K562 (cell line): ENCODE results near the gene RECQL5. TPM values are rescaled to one million over a fixed set of nuclear protein-coding genes. Genes with fewer than 3 reads are reported as not detected.

Experiments
- ATAC-seq: fragments of 200-7000 bp; cut with Tn5 transposase; 3 replicates; pipeline ENCODE4 v1.9.1; 2020; ENCODE audit warnings: moderate library complexity
- BruUV-seq: library from RNA; stranded (reverse); fragments of 400-500 nt; replicated peaks from 2 replicates; lab custom pipeline; 2021; lab: Mats Ljungman, UMichigan
- CTCF ChIA-PET: fragments of 300-600 bp; formaldehyde crosslinking; extraction: SDS; loops from one replicate; lab custom pipeline; 2021; ENCODE audit warnings: low intra/inter-chr PET ratio; lab: Yijun Ruan, JAX
- POLR2A ChIA-PET: fragments of 300-600, 350-650 bp; sonication (Branson Sonifier 250); formaldehyde crosslinking; extraction: SDS; loops from one replicate; lab custom pipeline; 2021; ENCODE audit warnings: antibody characterized with exemption, inconsistent platforms; lab: Yijun Ruan, JAX
- DNase-seq, 4 experiments: peaks; one replicate each; pipeline versions ENCODE4 v3.0.0 to v3.0.0-alpha.2; 2011 to 2018; ENCODE audit warnings: low spot score in 3 of 4, mixed read lengths in 3 of 4; ENCODE audit errors: extremely low read depth in 1 of 4
- FAIRE-seq: peaks from 2 replicates; lab custom pipeline; 2011; peaks lifted over from hg19 to GRCh38; lab: Jason Lieb, UNC
- H2AFZ ChIP-seq: 2 replicates; pipeline ENCODE4 v1.6.0; 2011; ENCODE audit warnings: low read depth, low read length, control low read depth, inconsistent platforms
- H3K27ac ChIP-seq: fragments of 200-600 bp; 3 replicates; pipeline ENCODE4 v1.8.0; 2011; ENCODE audit warnings: low read depth, mild to moderate bottlenecking, control low read depth, inconsistent platforms, low read length, moderate library complexity, mixed read lengths; ENCODE audit errors: extremely low read depth
- H3K27me3 ChIP-seq, 2 experiments: fragments of 300-600 bp in 1 of 2; 2 replicates in 1 of 2; 3 replicates in 1 of 2; pipeline versions ENCODE4 v1.6.0 to v1.8.0; 2011; ENCODE audit warnings: inconsistent platforms in 2 of 2, low read length in 2 of 2, mild to moderate bottlenecking in 1 of 2, mixed read lengths in 1 of 2, moderate library complexity in 1 of 2; ENCODE audit not compliant: control insufficient read depth in 2 of 2, insufficient read depth in 2 of 2
- H3K36me3 ChIP-seq: fragments of 300-600 bp; 3 replicates; pipeline ENCODE4 v1.8.0; 2011; ENCODE audit warnings: mild to moderate bottlenecking, low read length, inconsistent platforms; ENCODE audit not compliant: control insufficient read depth, insufficient read depth
- H3K4me1 ChIP-seq, 2 experiments: fragments of 200-600 bp in 1 of 2; replicated peaks in 1 of 2; 2 replicates in 1 of 2; 3 replicates in 1 of 2; pipeline versions ENCODE4 v1.5.1 to v1.8.0; 2011; ENCODE audit warnings: inconsistent platforms in 2 of 2, low read length in 2 of 2, mild to moderate bottlenecking in 1 of 2, mixed read lengths in 1 of 2, moderate library complexity in 1 of 2; ENCODE audit not compliant: control insufficient read depth in 2 of 2, insufficient read depth in 2 of 2
- H3K4me2 ChIP-seq: 2 replicates; pipeline ENCODE4 v1.6.1; 2011; ENCODE audit warnings: low read length, control low read depth, inconsistent platforms, mixed read lengths; ENCODE audit not compliant: insufficient read depth
- H3K4me3 ChIP-seq: fragments of 200-600 bp; sonication (generic), shearing (Covaris generic); 2 replicates; pipeline ENCODE4 v1.5.1; 2016; ENCODE audit warnings: control low read depth, inconsistent platforms
- H3K79me2 ChIP-seq: fragments of 200-600 bp; 3 replicates; pipeline ENCODE4 v1.8.0; 2011; ENCODE audit warnings: low read length, inconsistent platforms; ENCODE audit not compliant: control insufficient read depth, insufficient read depth
- H3K9ac ChIP-seq, 2 experiments: 2 replicates each; pipeline versions ENCODE4 v1.6.0 to v1.6.1; 2011; ENCODE audit warnings: low read depth in 2 of 2, low read length in 2 of 2, control low read depth in 1 of 2, inconsistent platforms in 1 of 2, mild to moderate bottlenecking in 1 of 2, mixed read lengths in 1 of 2; ENCODE audit not compliant: insufficient read depth in 1 of 2
- H3K9me1 ChIP-seq: one replicate; pipeline ENCODE4 v1.6.0; 2011; ENCODE audit warnings: inconsistent platforms, mild to moderate bottlenecking, low read length, moderate library complexity; ENCODE audit not compliant: control insufficient read depth, insufficient read depth
- H3K9me3 ChIP-seq: replicated peaks from 2 replicates; pipeline ENCODE4 v1.5.1; 2011; ENCODE audit warnings: low read depth, low read length, inconsistent platforms; ENCODE audit not compliant: control insufficient read depth, insufficient read depth
- H4K20me1 ChIP-seq: replicated peaks from 2 replicates; pipeline ENCODE4 v1.6.1; 2011; ENCODE audit warnings: low read length, inconsistent platforms, mixed read lengths; ENCODE audit not compliant: control insufficient read depth, insufficient read depth
- ASH1L ChIP-seq: fragments of 450-650 bp; IDR thresholded peaks from 2 replicates; pipeline ENCODE4 v1.6.1; 2018; ENCODE audit warnings: borderline replicate concordance, mild to moderate bottlenecking, low read depth; ENCODE audit not compliant: partially characterized antibody
- CREM ChIP-seq: IDR thresholded peaks from 2 replicates; pipeline ENCODE4 v1.6.1; 2014; ENCODE audit warnings: antibody characterized with exemption, low read depth
- CSDE1 ChIP-seq, 2 experiments: fragments of 450-650 bp; IDR thresholded peaks; 2 replicates each; pipeline ENCODE4 v1.6.1; 2016; ENCODE audit warnings: mild to moderate bottlenecking in 1 of 2
- ELF1 ChIP-seq: fragments of 200-800 bp; sonication (Bioruptor generic); IDR thresholded peaks from 2 replicates; pipeline ENCODE4 v1.6.1; 2016; ENCODE audit warnings: missing genetic modification characterization, missing compliant biosample characterization
- HIVEP1 ChIP-seq: fragments of 250-450 bp; sonication (Bioruptor Pico); IDR thresholded peaks from 2 replicates; pipeline ENCODE4 v1.4.0; 2020; ENCODE audit warnings: mild to moderate bottlenecking
- HSF4 ChIP-seq: fragments of 250-450 bp; sonication (Bioruptor Pico); IDR thresholded peaks from 2 replicates; pipeline ENCODE4 v2.1.2; 2022; ENCODE audit warnings: mild to moderate bottlenecking, moderate library complexity, borderline replicate concordance
- MAZ ChIP-seq, 2 experiments: fragments of 450-650 bp in 1 of 2; sonication (generic) in 1 of 2; formaldehyde crosslinking; IDR thresholded peaks in 1 of 2; conservative IDR thresholded peaks in 1 of 2; 2 replicates each; pipeline versions ENCODE4 v1.4.0 to v1.5.0; 2020; ENCODE audit warnings: mild to moderate bottlenecking in 1 of 2, missing genetic modification reagents in 1 of 2
- PHF8 ChIP-seq: fragments of 200-600 bp; sonication (generic); IDR thresholded peaks from 2 replicates; pipeline ENCODE4 v1.6.1; 2012; ENCODE audit warnings: mixed run types, mild to moderate bottlenecking, inconsistent platforms, low read length, moderate library complexity, borderline replicate concordance
- POLR2G ChIP-seq: fragments of 200-400 bp; formaldehyde crosslinking; IDR thresholded peaks from 2 replicates; pipeline ENCODE4 v1.6.1; 2017; ENCODE audit warnings: low read depth, mild to moderate bottlenecking, antibody characterized with exemption, low read length, moderate library complexity
- RBM25 ChIP-seq: fragments of 200-400 bp; formaldehyde crosslinking; IDR thresholded peaks from 2 replicates; pipeline ENCODE4 v1.6.1; 2018; ENCODE audit warnings: low read length, low read depth, moderate library complexity; ENCODE audit not compliant: severe bottlenecking
- SAFB2 ChIP-seq: fragments of 200-400 bp; formaldehyde crosslinking; IDR thresholded peaks from 2 replicates; pipeline ENCODE4 v1.6.1; 2018; ENCODE audit warnings: borderline replicate concordance, low read length, low read depth, moderate library complexity; ENCODE audit not compliant: severe bottlenecking
- SNAPC5 ChIP-seq: fragments of 250-450 bp; sonication (Bioruptor Pico); IDR thresholded peaks from 2 replicates; pipeline ENCODE4 v1.8.0; 2021; ENCODE audit warnings: moderate library complexity, mild to moderate bottlenecking, inconsistent platforms
- STAT5A ChIP-seq: IDR thresholded peaks from 2 replicates; pipeline ENCODE4 v1.6.1; 2012; ENCODE audit warnings: low read length, inconsistent platforms, borderline replicate concordance
- TAL1 ChIP-seq: fragments of 450-650 bp; IDR thresholded peaks from 2 replicates; pipeline ENCODE4 v1.6.1; 2016; ENCODE audit warnings: mild to moderate bottlenecking
- TFAP4 ChIP-seq: sonication (generic); formaldehyde crosslinking; IDR thresholded peaks from 2 replicates; pipeline ENCODE4 v1.8.0; 2022; ENCODE audit warnings: missing genetic modification reagents, mild to moderate bottlenecking, moderate library complexity, borderline replicate concordance
- VEZF1 ChIP-seq: fragments of 200-800 bp; sonication (Bioruptor generic); IDR thresholded peaks from 2 replicates; pipeline ENCODE4 v1.6.1; 2017; ENCODE audit warnings: missing genetic modification characterization, missing compliant biosample characterization
- XRCC5 ChIP-seq: fragments of 200-400 bp; formaldehyde crosslinking; IDR thresholded peaks from 2 replicates; pipeline ENCODE4 v1.6.1; 2017; ENCODE audit warnings: low read depth, mild to moderate bottlenecking, low read length
- ZBTB7A ChIP-seq: IDR thresholded peaks from 2 replicates; pipeline ENCODE4 v1.6.1; 2011; ENCODE audit warnings: low read depth, mild to moderate bottlenecking, low read length, moderate library complexity, borderline replicate concordance; ENCODE audit not compliant: control insufficient read depth
- ZNF324 ChIP-seq: fragments of 250-450 bp; sonication (Bioruptor Pico); IDR thresholded peaks from 2 replicates; pipeline ENCODE4 v1.4.0; 2020; ENCODE audit warnings: mild to moderate bottlenecking
- ZNF77 ChIP-seq: fragments of 250-450 bp; sonication (Bioruptor Pico); IDR thresholded peaks from 2 replicates; pipeline ENCODE4 v1.5.0; 2020
- WGBS: fragments of 100-300 bp; shearing (Covaris generic); methylation state at CpG from one replicate; pipeline ENCODE4 v1.1.6; 2016; ENCODE audit warnings: low coverage, mixed read lengths; ENCODE audit not compliant: insufficient coverage; ENCODE audit errors: missing lambda C conversion rate; 5-methylcytosine and 5-hydroxymethylcytosine counted together
- in situ Hi-C: fragments of 300-500 bp; cut with MboI; formaldehyde crosslinking; loops from 4 replicates; pipeline ENCODE4 v1.15.0; 2018; ENCODE audit warnings: inconsistent platforms, mixed read lengths
- intact Hi-C: fragments of 100-400 bp; cut with micrococcal nuclease; formaldehyde crosslinking; loops from 2 replicates; pipeline ENCODE4 v1.14.2; 2022
- polyA plus RNA-seq, 8 experiments: library from polyadenylated mRNA; depleted of rRNA in 4 of 8; stranded (reverse) in 5 of 8; unstranded in 3 of 8; fragments of >200 nt; fragmentation: Nextera tagmentation in 2 of 8; fragmentation: Illumina TruSeq in 1 of 8; extraction: Ambion mirVana in 2 of 8; extraction: Trizol in 1 of 8; gene quantifications; 2 replicates each; pipeline versions ENCODE4 v1.2.1 to v1.2.3, GENCODE V29; 2011 to 2014; ENCODE audit warnings: inconsistent platforms in 1 of 8, missing spikeins in 1 of 8
- total RNA-seq, 7 experiments: library from RNA; depleted of rRNA in 6 of 7; stranded (reverse); fragments of >200 nt in 6 of 7; fragmentation: Illumina TruSeq in 2 of 7; extraction: Trizol in 2 of 7; gene quantifications; 2 replicates each; pipeline versions ENCODE4 v1.2.1 to v1.2.3, GENCODE V29; 2011 to 2021; ENCODE audit warnings: low replicate concordance in 1 of 7

The RECQL5 gene
- total and polyA plus RNA-seq, 9 of the 15 experiments (the other 6 are each of a cell fraction or from before 2014, with no cell fraction given) = 4.1 to 34.8 (median 16.4) TPM

- BruUV-seq = no TSS peak
- Histone ChIP-seq H3K4me2 (no peak overlapping the region), H3K9me1 (no peaks in the 10 kb centered on the region), H3K79me2 (no peaks in the 10 kb centered on the region), H3K27ac (no peak overlapping the region), H3K4me3 (no peak overlapping the region), H3K27me3 (peaks cover 0 to 17% of the 10 kb centered on the region in 2 experiments; a peak in 2 of 5 replicates), H3K36me3 (peaks cover 4% of the 10 kb centered on the region; the same call in 2 of the 3 replicates), H4K20me1 (peaks cover 14% of the 10 kb centered on the region), H2AFZ (no peak overlapping the region), H3K4me1 (peaks cover 6 to 69% of the 10 kb centered on the region in 2 experiments; a peak in 4 of 5 replicates), H3K9ac (peak overlapping the region in 1 of 2 experiments; percentile 19; a peak in 2 of 4 replicates), H3K9me3 (no peaks in the 10 kb centered on the region)
- ATAC-seq (peak; percentile 93), DNase-seq (peak; percentile 66 to 82 (median 77)), FAIRE-seq (peak; percentile 57)
- in situ Hi-C loops = no loop called here
- POLR2A ChIA-PET = interaction anchor here (0.8 kb wide), 1 partner anchor 122 kb away, joined by 3 read pairs; no protein-coding TSS in a partner anchor
- CTCF ChIA-PET = interaction anchor here (0.6 to 1.1 kb wide), 3 partner anchors 38 to 835 kb away, joined by 3 read pairs; partner anchors contain the start of gene MYO15B
- intact Hi-C loops = no loop called here
- 76% methylated on average over 15 of the region's 15 CpGs for WGBS
- TF ChIP-seq TAL1 (no peak), CSDE1 (IDR thresholded peaks at IDR 0.05) (no peak), ASH1L (no peak), RBM25 (no peak), VEZF1 (peak; percentile 39; the same call in 1 of the 2 replicates), MAZ (CRISPR knock-in tag; conservative IDR thresholded peaks at IDR 0.05 in 1 of 2, IDR thresholded peaks at IDR 0.05 in 1 of 2) (0 out of 4 replicates have a peak, but pooled peaks have one; percentile 31 to 32), HIVEP1 (CRISPR knock-in tag) (no peak), HSF4 (no peak), SAFB2 (no peak), PHF8 (no peak), POLR2G (peak; percentile 33; the same call in 1 of the 2 replicates), ELF1 (no peak), XRCC5 (0 out of 2 replicates have a peak, but pooled peaks have one; percentile 14), STAT5A (no peak), ZNF324 (CRISPR knock-in tag) (no peak), ZNF77 (CRISPR knock-in tag) (no peak), CREM (0 out of 2 replicates have a peak, but pooled peaks have one; percentile 14), TFAP4 (CRISPR knock-in tag) (no peak), ZBTB7A (peak; percentile 58; the same call in 1 of the 2 replicates), SNAPC5 (CRISPR knock-in tag) (no peak)
Observed at GRCh38 chr17:75625813-75626486, 41.0 kb downstream of the RECQL5 start.
